Esophagus muscularis mucosa (tissue), 4 donors: ENCODE results near the gene MRTFA. TPM values are rescaled to one million over a fixed set of nuclear protein-coding genes. Genes with fewer than 3 reads are reported as not detected.

Experiments used
- DNase-seq: peaks from one replicate; pipeline ENCODE4 v3.0.0-alpha.2; 2017; ENCODE audit errors: extremely low spot score
- H3K27ac ChIP-seq, 4 donors: fragments of 200-600 bp; sonication (generic); replicated peaks in 1 of 4; 1 replicate in 3 of 4; 2 replicates in 1 of 4; pipeline ENCODE4 v1.5.1; 2016 to 2019; ENCODE audit warnings: mild to moderate bottlenecking in 1 of 4
- H3K27me3 ChIP-seq, 4 donors: fragments of 200-600 bp; sonication (generic); one replicate each; pipeline versions ENCODE4 v1.5.1 to v1.6.0; 2016 to 2019
- H3K36me3 ChIP-seq, 4 donors: fragments of 200-600 bp; sonication (generic); one replicate each; pipeline ENCODE4 v1.5.1; 2016 to 2019
- H3K4me1 ChIP-seq, 4 donors: fragments of 200-600 bp; sonication (generic); one replicate each; pipeline ENCODE4 v1.5.1; 2016 to 2019
- H3K4me3 ChIP-seq, 4 donors: fragments of 200-600 bp; sonication (generic); 1 replicate in 2 of 4; 2 replicates in 2 of 4; pipeline ENCODE4 v1.5.1; 2016 to 2019; ENCODE audit warnings: mild to moderate bottlenecking in 4 of 4, moderate library complexity in 1 of 4
- H3K9me3 ChIP-seq, 4 donors: fragments of 200-600 bp; sonication (generic); 1 replicate in 3 of 4; 2 replicates in 1 of 4; pipeline ENCODE4 v1.5.1; 2016 to 2019
- CTCF ChIP-seq, 3 experiments: fragments of 200-600 bp in 2 of 3; fragments of 450-650 bp in 1 of 3; sonication (generic) in 2 of 3; IDR thresholded peaks; one replicate each; pipeline ENCODE4 v1.5.1; 2017 to 2019; ENCODE audit warnings: antibody characterized with exemption in 3 of 3, mild to moderate bottlenecking in 2 of 3, moderate library complexity in 1 of 3
- EP300 ChIP-seq: sonication (generic); formaldehyde crosslinking; IDR thresholded peaks from one replicate; pipeline ENCODE4 v1.6.1; 2017; ENCODE audit warnings: antibody characterized with exemption
- POLR2A ChIP-seq: fragments of 450-650 bp; IDR thresholded peaks from one replicate; pipeline ENCODE4 v1.6.1; 2017; ENCODE audit warnings: antibody characterized with exemption, moderate library complexity, mild to moderate bottlenecking, low read depth
- POLR2AphosphoS5 ChIP-seq, 2 donors: sonication (generic); formaldehyde crosslinking; IDR thresholded peaks; one replicate each; pipeline ENCODE4 v1.6.1; 2017; ENCODE audit warnings: antibody characterized with exemption in 2 of 2
- WGBS: methylation state at CpG from one replicate; pipeline ENCODE4 v1.1.5; 2018; 5-methylcytosine and 5-hydroxymethylcytosine counted together
- intact Hi-C: fragments of 100-400 bp; cut with DNase I; formaldehyde crosslinking; loops from one replicate; pipeline ENCODE4 v1.15.1; 2023
- total RNA-seq, 4 donors: library from RNA; depleted of rRNA; stranded (reverse); fragments of >200 nt; gene quantifications; one replicate each; pipeline versions ENCODE4 v1.1.0 to v1.2.1, GENCODE V29; 2016

MRTFA gene
- total RNA-seq, 4 donors from 2014 or later: 55.6 to 88.7 (median 73.6) TPM

DNA sequence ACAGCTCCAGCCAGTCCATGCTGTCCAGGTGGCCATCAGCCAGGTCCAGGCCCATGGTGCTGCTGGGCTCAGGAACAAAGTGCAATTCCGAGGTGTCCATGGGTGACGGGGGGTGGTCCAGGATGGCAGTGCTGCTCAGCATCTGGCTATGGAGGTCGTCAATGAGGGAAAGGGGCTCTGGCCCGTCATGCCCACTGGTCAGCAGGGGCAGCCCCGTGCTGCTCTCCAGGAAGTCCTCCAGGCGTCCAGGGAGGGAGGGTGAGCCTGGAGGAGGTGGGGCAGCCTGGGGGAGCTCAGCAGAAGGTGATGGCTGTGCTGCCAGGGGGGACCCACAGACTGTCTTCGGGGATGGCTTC, 225.0 kb downstream of the MRTFA start:
- H3K27me3 ChIP-seq: no peaks in the 10 kb centered on the region
- 74% methylated on average over 7 of the region's 7 CpGs for WGBS
- no peak overlapping the region for H3K27ac ChIP-seq
- H3K9me3 ChIP-seq: no peaks in the 10 kb centered on the region
- intact Hi-C loops: no loop called here
- DNase-seq: no peak
- peaks cover 5 to 23% (median 17%) of the 10 kb centered on the region in 4 donors for H3K4me1 ChIP-seq
- H3K36me3 ChIP-seq: peaks cover 52 to 67% (median 64%) of the 10 kb centered on the region in 4 donors
- no peak overlapping the region for H3K4me3 ChIP-seq
- TF ChIP-seq EP300 (no peak), POLR2A (no peak), CTCF (IDR thresholded peaks at IDR 0.05) (no peak), POLR2AphosphoS5 (IDR thresholded peaks at IDR 0.05) (no peak)

GRCh38 chr22:40410731-40411505, 225.6 kb downstream of the MRTFA start:
- Histone ChIP-seq H3K27ac (no peak overlapping the region), H3K4me1 (peaks cover 5 to 20% (median 13%) of the 10 kb centered on the region in 4 donors), H3K27me3 (no peaks in the 10 kb centered on the region), H3K36me3 (peaks cover 54 to 67% (median 64%) of the 10 kb centered on the region in 4 donors), H3K9me3 (no peaks in the 10 kb centered on the region), H3K4me3 (no peak overlapping the region)
- DNase-seq: no peak
- TF ChIP-seq CTCF (IDR thresholded peaks at IDR 0.05) (no peak), EP300 (no peak), POLR2A (no peak), POLR2AphosphoS5 (IDR thresholded peaks at IDR 0.05) (no peak)
- intact Hi-C loops: no loop called here
- WGBS: 81% methylated on average over 9 of the region's 13 CpGs

- intact Hi-C loops: no loop called here
- H3K4me1 ChIP-seq: peaks cover 3 to 13% (median 7%) of the 10 kb centered on the region in 4 donors
- no peak for DNase-seq
- H3K36me3 ChIP-seq: peaks cover 58 to 73% (median 69%) of the 10 kb centered on the region in 4 donors
- no peak overlapping the region for H3K27ac ChIP-seq
- TF ChIP-seq EP300: no peak
- TF ChIP-seq POLR2AphosphoS5 (IDR thresholded peaks at IDR 0.05): no peak
- TF ChIP-seq CTCF (IDR thresholded peaks at IDR 0.05): no peak
- TF ChIP-seq POLR2A: no peak
- no peak overlapping the region for H3K4me3 ChIP-seq
- no peaks in the 10 kb centered on the region for H3K9me3 ChIP-seq
- WGBS: 89% methylated on average over 7 of the region's 8 CpGs
- no peaks in the 10 kb centered on the region for H3K27me3 ChIP-seq
Measured at GRCh38 chr22:40410272-40410671, 226.2 kb downstream of the MRTFA start.

DNA sequence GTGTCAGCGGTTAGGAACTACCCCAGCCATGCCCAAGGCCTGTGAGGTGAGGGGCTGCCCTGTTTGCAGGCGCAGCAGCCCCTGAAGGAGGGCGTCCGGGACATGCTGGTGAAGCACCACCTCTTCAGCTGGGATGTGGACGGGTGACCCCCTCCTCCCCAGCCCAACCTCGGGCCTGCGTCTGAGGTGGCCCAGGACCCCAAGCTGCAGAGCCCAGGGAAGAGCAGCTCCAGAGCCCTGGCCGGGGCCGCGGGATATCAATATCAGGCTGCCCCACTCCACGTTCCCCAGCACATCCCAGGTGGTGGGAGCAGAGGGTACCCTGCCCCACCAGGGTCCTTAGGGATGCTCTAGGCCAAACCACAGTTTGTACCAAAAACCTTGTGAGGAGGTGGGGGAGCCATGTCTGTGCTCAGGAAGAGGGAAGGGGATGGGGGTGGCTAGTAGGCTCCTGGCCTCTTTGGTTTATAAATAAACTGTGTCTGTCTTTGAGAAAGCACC, 226.9 kb downstream of the MRTFA start:
- no peak for TF ChIP-seq CTCF (IDR thresholded peaks at IDR 0.05)
- no peak for TF ChIP-seq EP300
- no peak for TF ChIP-seq POLR2A
- no peak for TF ChIP-seq POLR2AphosphoS5 (IDR thresholded peaks at IDR 0.05)
- Histone ChIP-seq H3K27me3 (no peaks in the 10 kb centered on the region), H3K9me3 (no peaks in the 10 kb centered on the region), H3K36me3 (peaks cover 64 to 79% (median 76%) of the 10 kb centered on the region in 4 donors), H3K4me3 (no peak overlapping the region), H3K27ac (no peak overlapping the region), H3K4me1 (peaks cover 0 to 7% (median 4%) of the 10 kb centered on the region in 4 donors)
- no peak for DNase-seq
- 100% methylated on average over 2 of the region's 11 CpGs for WGBS
- intact Hi-C loops: no loop called here
